ENCODE measurements around the gene FAM187B.

DNA sequence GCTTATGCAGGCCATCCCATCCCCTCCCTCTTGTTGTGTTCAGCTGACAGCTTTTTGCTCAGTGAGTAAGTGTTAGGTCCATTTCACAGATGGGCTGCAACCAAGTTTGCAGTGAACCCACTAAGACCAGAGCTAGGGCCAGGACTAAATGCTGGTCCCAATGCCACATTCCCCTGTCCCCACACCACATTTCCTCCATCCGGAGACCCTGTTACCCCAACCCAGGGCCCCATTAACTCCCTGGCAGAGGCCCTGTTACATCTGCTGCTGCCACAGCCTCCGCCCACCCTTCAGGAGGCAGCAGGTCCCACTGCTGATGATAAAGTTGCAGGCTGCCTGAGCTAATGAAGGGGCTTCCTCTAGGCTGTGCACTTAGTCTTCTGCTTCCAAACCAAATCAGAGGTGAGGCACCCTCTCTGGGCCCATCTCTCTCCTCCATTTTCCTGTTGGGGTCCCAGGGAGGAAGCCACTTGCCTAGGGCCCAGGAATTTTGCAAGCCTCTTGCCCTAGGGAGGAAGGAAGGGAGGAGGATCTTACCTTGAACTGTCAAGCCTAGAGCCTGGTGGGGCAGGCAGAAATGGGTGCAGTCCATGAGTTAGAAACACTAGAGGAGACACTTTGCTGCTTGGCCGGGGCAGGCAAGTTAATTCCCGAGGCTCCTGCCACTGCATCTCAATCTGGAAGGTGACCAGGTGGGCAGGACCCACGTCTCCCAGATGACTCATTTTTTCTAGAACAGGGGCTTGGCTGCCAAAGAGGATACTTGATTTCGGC is 36.8 kb upstream of the FAM187B start:
- no peak for TF ChIP-seq POLR2A (IDR thresholded peaks at IDR 0.05; ENCODE audit: extremely low read depth, insufficient read length)
- no peak for TF ChIP-seq CTCF (IDR thresholded peaks at IDR 0.05; ENCODE audit: low read depth, low read length)
- TF ChIP-seq, protein P1, sequence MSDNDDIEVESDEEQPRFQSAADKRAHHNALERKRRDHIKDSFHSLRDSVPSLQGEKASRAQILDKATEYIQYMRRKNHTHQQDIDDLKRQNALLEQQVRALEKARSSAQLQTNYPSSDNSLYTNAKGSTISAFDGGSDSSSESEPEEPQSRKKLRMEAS (IDR thresholded peaks at IDR 0.05; ENCODE audit: low read depth, low read length), result no peak

All from NB4 (cell line).